ENCODE data around the gene ADAMTSL1.

ADAMTSL1 gene

DNA sequence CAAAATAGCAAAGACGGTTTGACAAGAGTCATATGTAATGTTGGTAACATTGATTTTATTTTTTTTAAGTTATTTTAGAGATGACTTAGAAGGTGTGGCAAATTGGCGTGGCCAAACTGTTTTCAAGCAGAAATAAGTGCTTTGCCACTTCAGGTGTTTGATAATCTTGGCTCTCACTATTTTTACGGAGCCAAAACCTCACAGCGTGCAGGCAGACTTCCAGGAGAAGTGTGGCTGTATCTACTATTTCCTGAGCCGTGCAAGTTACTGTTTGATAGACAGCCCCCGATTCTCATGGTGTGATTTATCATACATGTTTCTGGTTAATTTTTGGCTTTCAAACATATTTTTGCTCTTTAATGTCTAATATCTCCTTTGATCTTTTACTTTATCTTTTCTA is 269.5 kb downstream of the ADAMTSL1 start:
- Histone ChIP-seq H3K9ac (ENCODE audit: low read length) (no peak overlapping the region), H3K36me3 (ENCODE audit: control insufficient read depth, insufficient read depth, low read length) (no peaks in the 10 kb centered on the region), H3K27me3 (ENCODE audit: control insufficient read depth, insufficient read depth, low read length) (no peaks in the 10 kb centered on the region), H3K9me3 (ENCODE audit: control insufficient read depth, low read length) (no peaks in the 10 kb centered on the region), H3K4me1 (ENCODE audit: control insufficient read depth, insufficient read depth, low read length) (peaks cover 15% of the 10 kb centered on the region), H3K4me3 (ENCODE audit: low read length) (no peak overlapping the region)

GRCh38 chr9:18743971-18744370 is 270.0 kb downstream of the ADAMTSL1 start:
- H3K4me3 ChIP-seq (ENCODE audit: low read length): no peak overlapping the region
- no peaks in the 10 kb centered on the region for H3K27me3 ChIP-seq (ENCODE audit: control insufficient read depth, insufficient read depth, low read length)
- no peaks in the 10 kb centered on the region for H3K9me3 ChIP-seq (ENCODE audit: control insufficient read depth, low read length)
- peaks cover 15% of the 10 kb centered on the region for H3K4me1 ChIP-seq (ENCODE audit: control insufficient read depth, insufficient read depth, low read length)
- no peak overlapping the region for H3K9ac ChIP-seq (ENCODE audit: low read length)
- H3K36me3 ChIP-seq (ENCODE audit: control insufficient read depth, insufficient read depth, low read length): no peaks in the 10 kb centered on the region

DNA sequence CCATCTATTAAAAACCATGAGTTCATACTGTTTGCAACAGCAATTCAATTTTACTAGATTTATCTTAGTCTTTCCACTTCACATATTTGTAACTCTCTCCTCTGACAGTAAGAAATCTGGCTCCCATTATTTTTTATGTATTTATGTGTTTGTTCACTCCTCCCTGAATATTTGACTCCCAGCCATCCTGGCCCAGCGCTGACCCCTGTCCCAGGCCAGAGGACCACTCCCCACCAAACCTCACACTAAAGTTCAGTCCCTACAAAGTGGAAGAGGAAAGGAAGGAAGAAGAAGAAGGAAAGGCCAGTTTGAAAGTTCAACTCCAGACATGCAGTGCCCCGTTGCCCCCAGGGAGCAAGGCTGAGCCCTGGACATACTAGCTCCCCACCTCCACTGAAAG is 271.8 kb downstream of the ADAMTSL1 start:
- no peak overlapping the region for H3K9ac ChIP-seq (ENCODE audit: low read length)
- no peaks in the 10 kb centered on the region for H3K36me3 ChIP-seq (ENCODE audit: control insufficient read depth, insufficient read depth, low read length)
- no peaks in the 10 kb centered on the region for H3K27me3 ChIP-seq (ENCODE audit: control insufficient read depth, insufficient read depth, low read length)
- H3K4me3 ChIP-seq (ENCODE audit: low read length): no peak overlapping the region
- H3K9me3 ChIP-seq (ENCODE audit: control insufficient read depth, low read length): no peaks in the 10 kb centered on the region
- H3K4me1 ChIP-seq (ENCODE audit: control insufficient read depth, insufficient read depth, low read length): peaks cover 15% of the 10 kb centered on the region

DNA sequence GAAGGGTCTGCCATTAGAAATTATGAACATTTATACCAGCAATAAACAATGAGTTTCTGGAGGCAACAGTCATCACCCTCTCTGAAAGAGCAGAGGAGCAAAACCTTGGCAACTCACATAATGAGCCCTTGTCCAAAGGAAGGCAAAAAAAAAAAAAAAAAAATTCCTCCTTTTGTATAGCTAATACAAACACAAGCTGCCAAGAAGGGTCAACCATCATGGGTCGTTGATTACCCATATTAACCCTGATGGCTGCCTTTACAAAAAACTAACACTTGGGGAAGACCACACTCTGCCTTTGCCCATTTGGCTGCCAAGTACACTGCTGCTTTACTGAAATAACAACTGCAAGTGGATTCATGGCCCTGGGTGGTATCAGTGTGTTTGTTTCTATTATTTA is 272.7 kb downstream of the ADAMTSL1 start:
- Histone ChIP-seq H3K9me3 (ENCODE audit: control insufficient read depth, low read length) (no peaks in the 10 kb centered on the region), H3K27me3 (ENCODE audit: control insufficient read depth, insufficient read depth, low read length) (no peaks in the 10 kb centered on the region), H3K4me3 (ENCODE audit: low read length) (no peak overlapping the region), H3K9ac (ENCODE audit: low read length) (no peak overlapping the region), H3K4me1 (ENCODE audit: control insufficient read depth, insufficient read depth, low read length) (peaks cover 15% of the 10 kb centered on the region), H3K36me3 (ENCODE audit: control insufficient read depth, insufficient read depth, low read length) (no peaks in the 10 kb centered on the region)

- H3K27me3 ChIP-seq (ENCODE audit: control insufficient read depth, insufficient read depth, low read length): no peaks in the 10 kb centered on the region
- H3K36me3 ChIP-seq (ENCODE audit: control insufficient read depth, insufficient read depth, low read length): no peaks in the 10 kb centered on the region
- H3K9me3 ChIP-seq (ENCODE audit: control insufficient read depth, low read length): no peaks in the 10 kb centered on the region
- H3K4me1 ChIP-seq (ENCODE audit: control insufficient read depth, insufficient read depth, low read length): peaks cover 15% of the 10 kb centered on the region
- H3K9ac ChIP-seq (ENCODE audit: low read length): no peak overlapping the region
- no peak overlapping the region for H3K4me3 ChIP-seq (ENCODE audit: low read length)
These were observed 273.6 kb downstream of the ADAMTSL1 start for GRCh38 chr9:18747595-18747994.

DNA sequence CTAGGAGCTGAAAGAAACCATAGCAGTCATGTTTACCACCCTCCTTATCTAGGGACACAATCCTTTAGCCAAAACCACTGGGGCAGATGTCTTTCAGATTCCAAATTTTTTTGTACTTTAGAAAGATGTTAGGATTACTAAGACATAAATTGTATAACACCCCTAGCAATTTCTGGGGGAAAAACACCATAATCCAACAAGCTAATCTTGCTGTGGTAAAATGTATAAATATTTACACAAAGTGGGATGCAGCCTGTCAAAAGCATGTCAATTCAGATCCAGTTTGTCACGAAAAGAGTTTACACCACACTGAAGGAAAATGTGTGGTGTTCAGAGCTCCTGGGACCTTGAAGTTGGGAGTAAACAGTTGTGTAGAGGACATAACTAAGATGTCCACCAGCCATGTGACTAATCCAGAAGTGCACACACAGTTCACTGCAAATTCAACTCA is 274.3 kb downstream of the ADAMTSL1 start:
- H3K9me3 ChIP-seq (ENCODE audit: control insufficient read depth, low read length): no peaks in the 10 kb centered on the region
- H3K4me3 ChIP-seq (ENCODE audit: low read length): no peak overlapping the region
- H3K9ac ChIP-seq (ENCODE audit: low read length): no peak overlapping the region
- H3K36me3 ChIP-seq (ENCODE audit: control insufficient read depth, insufficient read depth, low read length): no peaks in the 10 kb centered on the region
- H3K27me3 ChIP-seq (ENCODE audit: control insufficient read depth, insufficient read depth, low read length): no peaks in the 10 kb centered on the region
- peaks cover 15% of the 10 kb centered on the region for H3K4me1 ChIP-seq (ENCODE audit: control insufficient read depth, insufficient read depth, low read length)

DNA sequence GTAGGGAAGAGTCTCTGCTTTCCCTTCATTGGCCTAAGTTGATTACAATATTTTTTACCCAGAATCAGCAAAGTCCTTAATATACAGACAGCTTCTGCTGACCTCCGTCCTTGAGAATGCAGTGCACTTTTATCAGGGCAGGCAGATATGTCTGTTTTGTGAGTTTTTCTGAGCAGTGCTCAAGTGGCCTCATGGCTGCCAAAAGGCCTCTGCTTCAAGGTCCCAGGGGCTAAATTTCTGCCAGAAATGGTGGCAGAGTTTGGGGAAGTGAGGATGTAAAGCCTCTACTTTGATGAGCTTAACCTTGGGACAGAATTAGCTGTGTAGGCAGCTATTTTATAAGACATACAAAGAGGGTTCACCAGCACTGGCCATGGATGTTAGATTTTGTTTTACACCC is 275.8 kb downstream of the ADAMTSL1 start:
- no peak overlapping the region for H3K9ac ChIP-seq (ENCODE audit: low read length)
- no peaks in the 10 kb centered on the region for H3K27me3 ChIP-seq (ENCODE audit: control insufficient read depth, insufficient read depth, low read length)
- H3K9me3 ChIP-seq (ENCODE audit: control insufficient read depth, low read length): no peaks in the 10 kb centered on the region
- peaks cover 15% of the 10 kb centered on the region for H3K4me1 ChIP-seq (ENCODE audit: control insufficient read depth, insufficient read depth, low read length)
- H3K36me3 ChIP-seq (ENCODE audit: control insufficient read depth, insufficient read depth, low read length): no peaks in the 10 kb centered on the region
- no peak overlapping the region for H3K4me3 ChIP-seq (ENCODE audit: low read length)

DNA sequence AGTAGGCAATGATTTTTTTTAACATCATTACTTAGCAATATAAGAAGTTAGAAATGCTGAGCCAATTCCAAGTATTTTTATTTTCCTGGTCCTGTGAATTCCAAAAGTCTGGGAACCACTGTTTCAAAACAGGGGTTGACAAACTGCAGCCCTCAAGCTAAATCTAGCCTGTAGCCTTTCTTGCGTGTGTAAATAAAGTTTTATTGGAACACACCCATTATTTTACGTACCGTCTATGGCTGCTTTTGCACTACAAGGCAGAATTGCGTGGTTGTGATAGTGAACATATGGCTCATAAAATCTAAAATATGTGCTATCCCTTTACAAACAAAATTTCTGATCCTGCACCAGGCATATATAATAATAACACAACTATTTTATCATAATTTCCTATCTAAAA is 280.0 kb downstream of the ADAMTSL1 start:
- H3K27me3 ChIP-seq (ENCODE audit: control insufficient read depth, insufficient read depth, low read length): no peaks in the 10 kb centered on the region
- H3K4me1 ChIP-seq (ENCODE audit: control insufficient read depth, insufficient read depth, low read length): no peaks in the 10 kb centered on the region
- H3K9ac ChIP-seq (ENCODE audit: low read length): no peak overlapping the region
- H3K4me3 ChIP-seq (ENCODE audit: low read length): no peak overlapping the region
- H3K36me3 ChIP-seq (ENCODE audit: control insufficient read depth, insufficient read depth, low read length): no peaks in the 10 kb centered on the region
- no peaks in the 10 kb centered on the region for H3K9me3 ChIP-seq (ENCODE audit: control insufficient read depth, low read length)

DNA sequence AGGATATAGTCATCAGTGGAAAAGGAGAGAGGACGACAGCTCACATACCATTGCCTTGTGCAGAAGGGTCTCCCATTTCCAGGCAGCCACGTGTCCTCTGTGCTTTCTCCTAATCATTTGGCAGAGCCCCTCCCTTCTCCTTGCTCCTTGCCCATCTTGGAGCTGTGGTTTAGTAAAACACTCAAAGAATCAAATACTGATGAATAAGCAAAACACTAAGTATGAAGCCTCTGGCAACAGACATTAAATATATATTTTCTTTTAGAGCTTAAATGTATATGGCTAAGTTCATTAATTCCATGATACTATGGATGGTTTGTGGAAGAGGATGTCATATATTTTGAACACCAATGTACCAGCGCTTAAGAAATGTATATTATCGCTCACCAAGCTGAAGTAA is 280.6 kb downstream of the ADAMTSL1 start:
- Histone ChIP-seq H3K27me3 (ENCODE audit: control insufficient read depth, insufficient read depth, low read length) (no peaks in the 10 kb centered on the region), H3K36me3 (ENCODE audit: control insufficient read depth, insufficient read depth, low read length) (no peaks in the 10 kb centered on the region), H3K9me3 (ENCODE audit: control insufficient read depth, low read length) (no peaks in the 10 kb centered on the region), H3K4me3 (ENCODE audit: low read length) (no peak overlapping the region), H3K9ac (ENCODE audit: low read length) (no peak overlapping the region), H3K4me1 (ENCODE audit: control insufficient read depth, insufficient read depth, low read length) (no peaks in the 10 kb centered on the region)

DNA sequence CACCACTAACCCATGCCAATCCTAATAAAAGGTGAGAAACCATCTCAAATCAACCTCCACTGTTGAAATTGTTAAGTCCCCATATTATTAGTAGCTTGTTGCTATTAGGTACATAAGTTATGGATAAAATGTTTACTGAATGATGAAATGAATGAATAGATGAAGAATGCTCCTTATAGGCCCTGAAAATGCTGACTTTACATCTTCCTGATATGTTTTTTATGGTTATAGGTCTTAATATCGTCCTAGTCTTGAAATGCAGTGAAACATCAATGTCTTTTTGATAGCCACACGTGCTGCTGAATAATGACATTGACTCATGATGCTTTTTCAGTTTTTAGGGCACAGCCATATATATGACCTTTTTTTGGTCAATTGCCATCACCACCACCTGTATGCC is 281.3 kb downstream of the ADAMTSL1 start:
- no peak overlapping the region for H3K4me3 ChIP-seq (ENCODE audit: low read length)

GRCh38 chr9:18756712-18757125 is 282.8 kb downstream of the ADAMTSL1 start:
- no peak overlapping the region for H3K9ac ChIP-seq (ENCODE audit: low read length)

More for the DNA sequence above, 281.3 kb downstream of the ADAMTSL1 start:
- Histone ChIP-seq H3K27me3 (ENCODE audit: control insufficient read depth, insufficient read depth, low read length) (no peaks in the 10 kb centered on the region), H3K9me3 (ENCODE audit: control insufficient read depth, low read length) (no peaks in the 10 kb centered on the region), H3K9ac (ENCODE audit: low read length) (no peak overlapping the region), H3K4me1 (ENCODE audit: control insufficient read depth, insufficient read depth, low read length) (no peaks in the 10 kb centered on the region), H3K36me3 (ENCODE audit: control insufficient read depth, insufficient read depth, low read length) (no peaks in the 10 kb centered on the region)

DNA sequence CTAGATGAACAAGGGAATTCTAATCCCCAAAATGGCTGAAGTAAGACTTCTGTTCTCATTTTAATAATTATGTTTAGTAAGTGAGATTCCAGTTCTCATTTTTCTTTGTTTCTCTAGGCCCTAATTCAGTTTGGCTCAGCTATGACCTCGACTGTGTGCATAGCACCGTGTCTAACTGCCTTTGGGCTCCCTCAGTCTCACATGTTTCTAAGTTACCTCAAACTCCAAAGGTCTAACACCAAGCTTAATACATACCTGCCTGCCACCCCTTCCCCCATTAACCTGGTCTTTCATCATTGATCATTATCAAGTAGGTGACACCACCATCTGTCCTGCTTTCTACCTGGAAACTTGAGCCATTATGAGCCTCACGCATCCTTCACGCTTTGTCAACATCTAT is 285.9 kb downstream of the ADAMTSL1 start:
- no peaks in the 10 kb centered on the region for H3K9me3 ChIP-seq (ENCODE audit: control insufficient read depth, low read length)
- no peaks in the 10 kb centered on the region for H3K27me3 ChIP-seq (ENCODE audit: control insufficient read depth, insufficient read depth, low read length)
- H3K4me3 ChIP-seq (ENCODE audit: low read length): no peak overlapping the region
- no peaks in the 10 kb centered on the region for H3K36me3 ChIP-seq (ENCODE audit: control insufficient read depth, insufficient read depth, low read length)
- no peak overlapping the region for H3K9ac ChIP-seq (ENCODE audit: low read length)
- no peaks in the 10 kb centered on the region for H3K4me1 ChIP-seq (ENCODE audit: control insufficient read depth, insufficient read depth, low read length)

More at GRCh38 chr9:18756712-18757125, 282.8 kb downstream of the ADAMTSL1 start:
- H3K27me3 ChIP-seq (ENCODE audit: control insufficient read depth, insufficient read depth, low read length): no peaks in the 10 kb centered on the region
- no peaks in the 10 kb centered on the region for H3K4me1 ChIP-seq (ENCODE audit: control insufficient read depth, insufficient read depth, low read length)
- H3K4me3 ChIP-seq (ENCODE audit: low read length): no peak overlapping the region
- H3K9me3 ChIP-seq (ENCODE audit: control insufficient read depth, low read length): no peaks in the 10 kb centered on the region
- H3K36me3 ChIP-seq (ENCODE audit: control insufficient read depth, insufficient read depth, low read length): no peaks in the 10 kb centered on the region

GRCh38 chr9:18761742-18762300 is 287.9 kb downstream of the ADAMTSL1 start:
- Histone ChIP-seq H3K9ac (ENCODE audit: low read length) (no peak overlapping the region), H3K4me3 (ENCODE audit: low read length) (no peak overlapping the region), H3K27me3 (ENCODE audit: control insufficient read depth, insufficient read depth, low read length) (no peaks in the 10 kb centered on the region), H3K9me3 (ENCODE audit: control insufficient read depth, low read length) (no peaks in the 10 kb centered on the region), H3K4me1 (ENCODE audit: control insufficient read depth, insufficient read depth, low read length) (no peaks in the 10 kb centered on the region), H3K36me3 (ENCODE audit: control insufficient read depth, insufficient read depth, low read length) (no peaks in the 10 kb centered on the region)

Measured in mucosa of stomach (tissue), 1 donor.